GM18951 (cell line): ENCODE data around the gene CELA3A.
"Not testable (repeated sequence)": the region's sequence is repeated elsewhere in the genome, so short reads cannot be mapped to it uniquely, and the experiment has no call there.

Source experiments
- POLR2A ChIP-seq: IDR thresholded peaks from 4 replicates; pipeline ENCODE4 v1.6.1; 2011; ENCODE audit warnings: mild to moderate bottlenecking; ENCODE audit not compliant: insufficient read length, insufficient read depth; ENCODE audit errors: extremely low read depth
- in situ Hi-C: fragments of 300-500 bp; cut with MboI; formaldehyde crosslinking; loops from one replicate; pipeline ENCODE4 v1.12.0; 2022; ENCODE audit warnings: low sequenced_read_pairs, mixed read lengths, inconsistent platforms; ENCODE audit not compliant: unreplicated experiment

CELA3A gene, protein sequence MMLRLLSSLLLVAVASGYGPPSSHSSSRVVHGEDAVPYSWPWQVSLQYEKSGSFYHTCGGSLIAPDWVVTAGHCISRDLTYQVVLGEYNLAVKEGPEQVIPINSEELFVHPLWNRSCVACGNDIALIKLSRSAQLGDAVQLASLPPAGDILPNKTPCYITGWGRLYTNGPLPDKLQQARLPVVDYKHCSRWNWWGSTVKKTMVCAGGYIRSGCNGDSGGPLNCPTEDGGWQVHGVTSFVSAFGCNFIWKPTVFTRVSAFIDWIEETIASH

DNA sequence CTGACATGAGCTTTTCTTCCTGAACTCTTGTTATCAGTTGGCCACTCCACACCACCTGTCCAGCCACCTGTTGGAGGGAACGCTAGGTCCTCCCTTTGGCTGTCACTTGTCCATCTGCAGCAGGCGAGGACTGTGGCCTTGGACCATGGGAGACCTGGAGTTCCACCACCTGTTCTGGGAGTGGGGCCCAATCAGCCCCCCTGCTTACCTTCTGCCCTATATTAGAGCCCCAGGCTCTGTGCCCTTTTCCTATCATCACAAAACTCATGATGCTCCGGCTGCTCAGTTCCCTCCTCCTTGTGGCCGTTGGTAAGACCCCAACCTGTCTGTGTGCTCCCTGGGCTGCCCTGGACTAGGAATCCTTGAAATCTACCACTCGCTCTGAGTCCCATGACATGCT, at the start of gene CELA3A:
Gene CELA3A, plus strand, starts transcription at position 249 of the 400 bp plus-strand sequence. Its CDS starts 18 bp downstream, at position 267.
- no peak for TF ChIP-seq POLR2A
- in situ Hi-C loops, result no loop called here

DNA sequence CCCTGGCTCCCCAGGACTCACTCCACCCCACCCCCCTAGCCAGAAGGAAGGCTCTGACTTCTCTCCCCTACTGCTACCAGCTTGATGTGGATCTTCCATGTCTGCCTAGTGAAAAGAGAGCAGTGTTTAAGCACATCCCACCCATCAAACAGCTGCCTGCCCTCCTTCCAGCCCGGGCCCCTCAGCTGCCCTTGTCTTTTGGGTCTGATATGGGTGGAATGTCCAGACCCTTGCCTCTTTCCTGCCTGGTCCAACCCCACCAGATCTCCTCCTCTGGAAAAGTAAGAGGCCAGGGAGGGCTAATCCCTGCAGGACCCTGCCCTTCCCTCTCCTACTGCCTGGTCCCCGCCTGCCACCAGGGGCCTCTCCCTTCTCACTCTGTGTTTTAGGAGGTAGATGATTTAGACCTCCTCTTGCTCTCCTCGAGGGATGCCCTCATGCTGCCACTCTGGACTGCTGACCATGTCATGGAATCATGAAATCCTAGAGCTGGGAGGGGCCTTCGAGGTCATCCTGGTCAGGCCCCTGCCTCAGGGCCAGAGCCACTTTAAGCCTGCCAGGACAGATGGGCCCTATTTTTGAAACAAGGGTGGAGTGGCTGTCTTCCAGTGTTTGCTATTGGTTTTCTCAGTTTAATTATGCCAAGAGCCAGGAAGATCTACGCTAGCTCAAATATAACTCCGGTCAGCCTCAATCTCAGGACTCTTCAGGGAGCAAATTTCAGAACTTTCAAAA, 48.5 kb upstream of the CELA3A start:
- in situ Hi-C loops, result loop anchor here (25.0 kb wide), 1 partner anchor 241 kb away; no protein-coding TSS in a partner anchor
- no peak for TF ChIP-seq POLR2A

DNA sequence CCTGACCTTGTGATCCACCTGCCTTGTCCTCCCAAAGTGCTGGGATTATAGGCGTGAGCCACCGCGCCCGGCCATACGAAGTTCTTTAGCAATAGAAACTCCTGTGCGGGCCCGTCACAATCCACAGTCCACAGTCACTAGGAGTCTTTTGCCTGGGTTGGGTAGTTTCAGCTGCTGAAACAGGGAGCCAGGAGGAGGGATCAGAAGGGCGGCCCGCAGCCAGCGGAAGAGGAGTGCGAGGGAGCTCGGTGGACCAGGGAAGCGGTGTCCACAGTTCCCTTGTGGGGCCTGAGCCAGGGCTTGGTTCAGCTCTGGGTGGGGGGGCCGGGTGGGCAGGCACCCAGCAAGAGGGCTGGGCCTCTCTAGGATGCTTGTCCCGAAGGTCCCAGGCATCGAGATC, 46.4 kb upstream of the CELA3A start:
- TF ChIP-seq POLR2A, result no peak
- in situ Hi-C loops, result loop anchor here (25.0 kb wide), 1 partner anchor 243 kb away; no protein-coding TSS in a partner anchor

DNA sequence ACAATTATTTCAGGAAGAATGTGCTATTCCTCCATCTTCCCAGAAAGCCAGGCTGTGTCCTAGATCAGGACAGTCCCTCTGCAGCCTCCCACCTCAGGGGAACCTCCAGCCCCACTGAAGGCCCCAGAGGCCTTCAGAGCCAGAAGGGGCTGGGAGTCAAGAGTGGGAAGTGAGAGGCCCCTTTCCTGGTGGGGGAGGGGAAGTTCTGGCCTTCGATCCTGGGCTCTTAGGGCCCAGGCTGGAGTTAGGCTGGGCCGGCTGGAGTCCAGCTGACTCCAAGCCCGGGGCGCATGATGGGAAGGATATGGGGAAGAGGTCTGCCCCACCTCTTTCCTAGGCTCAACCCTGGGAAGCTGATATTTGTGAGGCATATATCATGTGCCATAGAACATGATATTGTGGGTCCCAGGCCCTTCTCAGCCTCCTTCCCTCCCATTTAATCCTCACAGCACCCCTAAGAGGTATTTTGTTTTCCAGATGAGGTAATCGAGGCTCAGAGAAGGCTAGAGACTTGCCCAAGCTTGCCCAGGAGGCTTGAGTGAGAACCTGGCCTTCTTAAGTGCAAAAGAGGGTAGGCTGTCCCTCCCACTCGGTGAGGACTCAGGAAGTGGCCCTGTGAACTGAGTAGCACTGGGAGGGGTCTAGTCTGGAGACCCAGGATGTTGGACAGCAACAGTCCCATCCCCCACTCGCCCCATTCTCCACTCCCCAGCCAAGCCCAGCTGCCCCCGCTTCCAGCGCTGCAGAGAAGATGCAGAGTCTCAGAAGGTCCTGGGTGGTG, 45.8 kb upstream of the CELA3A start:
- no peak for TF ChIP-seq POLR2A
- in situ Hi-C loops, result loop anchor here (25.0 kb wide), 1 partner anchor 243 kb away; no protein-coding TSS in a partner anchor

DNA sequence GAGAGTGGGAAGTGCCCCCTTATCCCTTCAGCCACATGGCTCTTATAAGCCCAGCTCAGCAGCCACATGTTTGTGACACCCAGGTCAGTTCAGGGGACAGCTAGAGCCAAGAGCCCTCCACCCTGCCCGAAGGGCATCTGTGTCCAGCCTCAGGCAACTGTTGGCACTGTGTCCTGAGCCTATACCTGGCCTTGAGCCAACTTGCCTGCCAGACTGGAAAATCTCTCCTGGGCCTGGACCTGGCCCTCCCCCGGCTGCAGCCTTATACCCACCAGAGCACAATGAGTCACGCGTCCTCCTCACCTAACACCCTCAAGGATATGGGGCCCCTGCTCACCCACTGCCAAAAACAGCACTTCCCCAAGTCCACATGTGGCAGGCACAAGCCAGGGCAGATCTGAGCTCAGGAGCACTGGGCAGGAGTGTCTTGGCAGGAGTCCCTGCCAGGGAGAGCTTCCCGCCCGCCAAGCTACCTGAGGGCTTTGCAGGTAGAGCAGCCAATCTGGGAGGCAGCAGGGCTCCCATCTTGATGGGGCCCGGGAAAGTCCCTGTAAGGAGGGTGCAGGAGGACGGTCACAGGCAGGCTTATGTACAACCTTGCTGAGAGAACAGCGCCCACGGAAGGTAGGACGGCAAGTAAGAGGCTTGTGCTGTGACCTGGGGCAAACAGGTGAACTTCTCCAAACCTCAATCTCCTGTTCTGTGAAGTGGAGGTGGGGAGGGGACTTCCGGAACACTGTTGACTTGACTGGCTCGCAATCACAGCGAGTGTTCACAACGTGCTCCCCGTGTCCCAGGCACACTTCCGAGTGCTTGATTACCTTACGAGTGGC, 44.5 kb upstream of the CELA3A start:
- no peak for TF ChIP-seq POLR2A
- in situ Hi-C loops, result loop anchor here (25.0 kb wide), 1 partner anchor 245 kb away; no protein-coding TSS in a partner anchor

DNA sequence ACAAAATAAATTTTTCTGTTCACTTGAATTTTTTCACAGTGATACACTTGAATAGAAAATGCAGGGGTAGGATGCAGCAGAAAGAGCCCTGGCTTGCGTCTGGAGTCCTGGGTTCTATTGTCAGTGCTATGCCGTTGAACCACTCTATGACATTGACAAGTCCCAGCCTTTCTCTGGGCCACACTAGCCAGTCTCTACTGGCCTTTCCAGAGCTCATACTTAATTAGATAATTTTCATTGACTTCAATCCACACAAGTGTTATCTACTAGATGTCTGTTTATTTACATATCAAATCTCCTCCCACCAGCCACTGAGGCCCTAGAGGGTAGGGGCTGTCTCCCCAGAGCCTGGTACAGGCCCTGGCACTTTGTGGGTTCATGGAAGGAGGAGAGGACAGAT, 40.1 kb upstream of the CELA3A start:
- in situ Hi-C loops, result loop anchor here (25.0 kb wide), 1 partner anchor 249 kb away; no protein-coding TSS in a partner anchor
- TF ChIP-seq POLR2A, result no peak

DNA sequence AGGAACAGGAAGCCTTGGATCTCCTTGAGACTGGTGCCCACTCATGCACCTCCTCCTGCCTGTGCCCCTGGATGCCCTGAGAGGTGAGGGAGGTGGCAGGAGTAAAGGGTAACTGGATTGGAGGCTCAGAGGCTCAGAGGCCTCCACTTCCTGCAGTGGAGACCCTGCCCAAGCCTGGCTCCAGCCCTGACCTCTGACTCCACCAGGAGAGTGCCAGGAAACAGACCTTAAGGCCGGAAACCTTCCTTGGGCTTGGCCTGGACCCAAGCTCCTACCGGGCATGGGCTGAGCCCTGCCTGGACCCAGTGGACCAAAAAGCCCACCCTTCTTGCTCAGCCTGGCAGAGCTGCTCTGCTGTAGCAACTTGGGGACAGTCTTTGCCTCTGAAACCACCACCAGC, 39.7 kb upstream of the CELA3A start:
- in situ Hi-C loops, result loop anchor here (25.0 kb wide), 1 partner anchor 249 kb away; no protein-coding TSS in a partner anchor
- no peak for TF ChIP-seq POLR2A

DNA sequence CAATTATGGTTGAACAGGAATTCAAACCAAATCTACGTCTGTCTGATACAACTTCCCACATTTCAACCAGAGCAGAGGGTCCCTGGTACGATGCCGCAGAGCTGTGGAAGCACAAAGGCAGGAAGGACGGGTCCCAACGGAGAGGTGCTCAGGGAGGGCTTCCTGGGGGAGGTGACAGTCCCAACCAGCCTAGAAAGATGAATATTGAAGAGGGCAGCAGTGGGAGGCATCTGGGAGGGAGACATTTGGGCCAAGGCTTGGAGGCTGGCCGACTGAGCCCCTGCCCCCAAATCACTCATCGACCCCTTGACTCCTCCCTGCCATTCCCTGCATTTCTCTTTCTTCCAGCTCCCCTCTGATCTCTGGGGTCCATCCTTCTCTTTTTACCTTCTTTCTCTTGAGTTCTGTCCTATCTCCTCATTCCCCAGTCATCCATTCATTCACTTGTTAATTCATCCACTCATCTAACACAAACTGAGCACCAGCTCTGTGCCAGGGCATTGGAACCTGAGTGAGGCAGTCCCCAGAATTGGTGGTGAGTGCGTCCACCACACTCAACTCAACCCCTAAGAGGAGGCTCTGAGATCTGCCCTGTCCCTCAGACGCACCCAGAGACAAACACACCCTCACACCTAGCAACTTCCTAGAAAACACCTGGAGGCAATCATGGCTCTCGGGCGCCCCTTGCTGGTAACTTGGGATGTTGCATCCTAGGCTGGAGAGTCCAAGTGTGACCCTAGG, 37.8 kb upstream of the CELA3A start:
- no peak for TF ChIP-seq POLR2A
- in situ Hi-C loops, result loop anchor here (25.0 kb wide), 1 partner anchor 251 kb away; no protein-coding TSS in a partner anchor

DNA sequence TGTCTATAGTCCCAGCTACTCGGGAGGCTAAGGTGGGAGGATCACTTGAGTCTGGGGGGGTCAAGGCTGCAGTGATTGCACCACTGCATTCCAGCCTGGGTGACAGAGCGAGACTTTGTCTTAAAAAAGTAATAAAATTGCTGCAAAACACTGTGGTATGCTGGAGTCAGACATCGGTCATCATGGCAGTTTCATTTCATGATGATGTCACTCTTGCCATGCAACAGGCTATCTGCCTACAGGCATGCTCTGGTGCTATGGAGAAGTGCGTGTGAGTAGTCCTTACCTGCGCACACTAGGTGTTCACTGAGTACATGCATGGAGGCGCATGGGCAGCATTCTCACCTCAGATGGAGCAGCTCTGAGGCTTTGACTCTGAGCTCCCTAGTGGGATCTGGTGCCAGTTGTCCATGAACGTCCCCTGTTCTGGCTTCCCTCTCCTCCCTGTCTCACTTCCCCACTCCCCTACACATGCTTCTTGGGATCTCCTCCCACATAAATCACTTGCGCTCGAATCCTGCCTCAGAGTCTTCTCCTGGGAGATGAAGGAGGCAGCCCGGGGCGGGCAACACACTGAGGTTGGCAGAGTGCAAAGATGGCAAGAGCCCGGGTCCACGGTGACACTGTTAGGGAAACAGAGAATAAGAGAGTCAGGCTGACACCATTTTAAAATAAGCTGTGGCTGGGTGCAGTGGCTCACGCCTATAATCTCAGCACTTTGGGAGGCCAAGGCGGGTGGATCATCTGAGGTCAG, 35.0 kb upstream of the CELA3A start:
- no peak for TF ChIP-seq POLR2A
- in situ Hi-C loops, result loop anchor here (25.0 kb wide), 1 partner anchor 254 kb away; no protein-coding TSS in a partner anchor

DNA sequence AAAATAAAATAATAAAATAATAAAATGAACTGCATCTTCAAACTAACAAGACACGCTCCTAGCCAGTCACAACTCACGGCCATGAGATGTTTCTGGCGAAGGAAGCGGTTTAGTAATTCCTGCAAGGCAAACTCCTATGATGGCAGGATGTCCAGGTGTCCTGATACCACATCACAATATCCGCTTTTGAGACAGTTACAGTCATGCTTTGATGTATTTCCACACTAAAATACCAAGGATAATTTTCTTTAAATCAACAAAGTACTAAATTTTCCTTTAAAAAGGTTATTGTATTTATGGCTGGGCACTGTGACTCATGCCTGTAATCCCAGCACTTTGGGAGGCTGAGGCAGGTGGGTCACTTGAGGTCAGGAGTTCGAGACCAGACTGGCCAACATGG, 34.2 kb upstream of the CELA3A start:
- in situ Hi-C loops, result loop anchor here (25.0 kb wide), 1 partner anchor 255 kb away; no protein-coding TSS in a partner anchor

DNA sequence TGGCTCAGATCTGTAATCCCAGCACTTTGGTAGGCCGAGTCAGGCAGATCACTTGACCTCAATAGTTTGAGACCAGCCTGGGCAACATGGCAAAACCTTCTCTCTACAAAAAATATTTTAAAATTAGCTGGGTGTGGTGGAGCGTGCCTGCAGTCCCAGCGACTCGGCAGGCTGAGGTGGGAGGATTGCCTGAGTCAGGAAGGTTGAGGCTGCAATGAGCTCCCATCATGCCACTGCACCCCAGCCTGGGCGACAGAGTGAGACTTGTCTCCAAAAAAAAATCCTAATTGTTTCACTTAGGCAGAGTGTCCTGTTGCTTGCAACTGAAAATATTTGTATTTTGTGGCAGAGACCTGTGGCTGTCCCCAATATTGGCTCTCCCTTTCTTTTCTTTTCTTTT, 32.4 kb upstream of the CELA3A start:
- in situ Hi-C loops, result loop anchor here (25.0 kb wide), 1 partner anchor 257 kb away; no protein-coding TSS in a partner anchor

DNA sequence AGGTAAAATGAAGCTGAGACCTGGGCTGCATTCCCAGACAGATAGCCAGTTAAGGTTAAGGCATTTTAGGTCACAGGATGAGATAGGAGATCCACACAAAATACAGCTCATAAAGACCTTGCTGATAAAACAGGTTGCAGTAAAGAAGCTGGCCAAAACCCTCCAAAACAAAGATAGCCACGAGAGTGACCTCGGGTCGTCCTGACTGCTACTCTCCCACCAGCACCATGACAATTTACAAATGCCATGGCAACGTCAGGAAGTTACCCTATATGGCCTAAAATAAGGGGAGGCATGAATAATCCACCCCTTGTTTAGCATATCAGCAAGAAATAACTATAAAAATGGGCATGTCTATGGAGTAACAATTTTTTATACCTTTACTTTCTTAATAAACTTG, 30.9 kb upstream of the CELA3A start:
- in situ Hi-C loops, result loop anchor here (25.0 kb wide), 1 partner anchor 258 kb away; no protein-coding TSS in a partner anchor

DNA sequence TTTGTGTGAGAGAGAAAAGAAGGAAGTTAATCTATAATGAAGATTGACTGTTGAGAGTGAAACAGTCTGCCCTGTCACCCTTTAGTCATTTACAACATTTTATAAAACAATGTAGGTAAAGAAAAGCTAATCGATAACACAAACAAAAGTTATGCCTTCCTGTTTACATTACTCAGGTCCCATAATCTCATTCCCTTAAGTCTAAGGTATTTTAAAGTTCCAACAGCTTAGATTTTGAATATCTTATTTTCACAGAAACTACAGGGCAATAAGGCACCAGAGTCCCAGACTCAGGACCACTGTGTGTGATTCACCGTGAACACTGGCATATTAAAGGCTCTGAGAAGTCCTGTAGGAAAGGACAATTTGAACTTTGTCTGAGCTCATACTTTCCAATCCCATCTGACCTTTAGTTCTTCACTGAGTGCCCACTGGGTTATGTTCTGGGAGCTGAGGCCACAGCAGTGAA, 28.4 kb upstream of the CELA3A start:
- in situ Hi-C loops, result loop anchor here (25.0 kb wide), 1 partner anchor 261 kb away; no protein-coding TSS in a partner anchor

DNA sequence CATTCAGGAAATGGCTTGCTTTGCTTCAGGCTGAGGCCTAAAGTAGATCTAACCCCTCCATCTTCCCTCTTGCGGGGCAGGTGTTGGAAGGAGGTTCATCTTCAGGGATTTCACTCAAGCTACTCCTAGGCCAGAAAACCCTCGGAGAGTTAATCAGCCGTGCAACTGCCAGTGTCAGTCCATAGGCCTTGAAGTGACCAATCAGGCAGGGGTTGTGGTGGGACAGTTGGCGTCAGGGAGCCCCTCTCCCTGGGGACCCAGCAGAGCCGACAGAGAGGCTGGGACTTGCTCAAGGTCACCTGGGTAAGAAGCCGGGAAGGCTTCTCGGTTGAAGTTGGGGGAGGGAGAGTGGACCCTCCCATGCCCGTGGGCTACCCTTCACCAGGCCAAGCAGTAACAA, 27.5 kb upstream of the CELA3A start:
- in situ Hi-C loops, result loop anchor here (25.0 kb wide), 1 partner anchor 262 kb away; no protein-coding TSS in a partner anchor

DNA sequence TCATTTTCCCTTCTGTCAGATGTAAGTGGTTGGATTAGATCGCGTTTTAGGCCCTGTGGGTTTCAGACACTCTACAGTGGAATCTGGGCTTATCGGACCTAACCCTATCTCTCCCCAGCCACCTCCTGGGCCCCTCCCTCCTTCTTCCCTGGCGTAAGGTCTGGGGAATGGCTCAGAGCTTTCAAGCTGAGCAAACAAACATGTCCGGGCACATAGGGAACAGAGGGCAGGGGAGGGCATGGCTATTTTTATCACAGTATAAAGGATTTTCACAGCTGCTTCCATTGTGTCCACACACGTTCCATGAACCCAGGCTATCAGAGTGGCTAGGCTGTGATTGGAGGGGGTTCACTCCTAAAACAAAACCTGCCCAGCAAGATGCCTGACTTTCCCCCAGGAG, 26.8 kb upstream of the CELA3A start:
- in situ Hi-C loops, result loop anchor here (25.0 kb wide), 1 partner anchor 262 kb away; no protein-coding TSS in a partner anchor

DNA sequence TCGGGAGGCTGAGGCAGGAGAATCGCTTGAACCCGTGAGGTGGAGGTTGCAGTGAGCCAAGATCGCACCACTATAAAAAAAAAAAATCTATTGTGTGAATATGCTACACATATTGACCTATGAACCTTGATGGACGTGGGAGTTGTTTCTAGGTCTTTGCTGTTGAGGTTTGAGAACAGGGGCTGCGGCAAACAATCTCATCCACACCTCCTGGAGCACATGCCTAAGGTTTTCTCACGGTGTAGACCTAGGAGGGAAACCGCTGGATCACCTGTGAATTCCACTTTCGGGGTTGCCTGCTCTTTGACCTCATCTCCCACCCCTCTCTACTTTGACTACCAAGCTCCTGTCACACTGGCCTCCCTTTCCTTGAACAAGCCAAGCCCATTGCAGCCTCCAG, 26.2 kb upstream of the CELA3A start:
- in situ Hi-C loops, result not testable (repeated sequence)
